ENCODE results near the gene AQP6.

- no peak for TF ChIP-seq ZNF274 (IDR thresholded peaks at IDR 0.05; ENCODE audit: low read depth, low read length)
- no peak for TF ChIP-seq SUZ12 (IDR thresholded peaks at IDR 0.05; ENCODE audit: extremely low read depth, insufficient read depth, insufficient read length)
Observed at GRCh38 chr12:50022903-50023302, 50.2 kb downstream of the AQP6 start.
